Measurements from ENCODE around the gene BTBD1.
A peak's percentile ranks its signal among the peaks of the same experiment; 100 is the strongest.

BTBD1 gene

DNA sequence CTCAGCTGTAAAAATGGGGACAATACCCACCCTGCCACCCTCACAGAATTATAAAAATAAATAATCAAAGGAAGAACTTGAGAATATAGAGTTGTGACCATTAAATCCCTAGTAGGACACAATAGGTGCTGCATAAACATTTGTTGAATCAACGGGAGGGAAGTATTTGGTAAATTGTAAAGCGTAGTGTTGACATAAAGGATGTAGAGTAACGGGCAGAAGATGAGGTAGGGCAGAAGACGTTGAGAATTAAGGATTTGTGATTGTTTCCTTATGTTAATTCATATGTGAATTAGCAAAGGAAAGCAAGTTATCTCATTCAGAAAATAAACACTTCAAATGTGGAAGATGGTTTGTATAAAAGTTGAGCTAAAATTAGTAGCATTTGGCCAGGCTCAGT is 73.9 kb downstream of the BTBD1 start:
- DNase-seq (ENCODE audit: low read depth in 2 of 2), result no peak

DNA sequence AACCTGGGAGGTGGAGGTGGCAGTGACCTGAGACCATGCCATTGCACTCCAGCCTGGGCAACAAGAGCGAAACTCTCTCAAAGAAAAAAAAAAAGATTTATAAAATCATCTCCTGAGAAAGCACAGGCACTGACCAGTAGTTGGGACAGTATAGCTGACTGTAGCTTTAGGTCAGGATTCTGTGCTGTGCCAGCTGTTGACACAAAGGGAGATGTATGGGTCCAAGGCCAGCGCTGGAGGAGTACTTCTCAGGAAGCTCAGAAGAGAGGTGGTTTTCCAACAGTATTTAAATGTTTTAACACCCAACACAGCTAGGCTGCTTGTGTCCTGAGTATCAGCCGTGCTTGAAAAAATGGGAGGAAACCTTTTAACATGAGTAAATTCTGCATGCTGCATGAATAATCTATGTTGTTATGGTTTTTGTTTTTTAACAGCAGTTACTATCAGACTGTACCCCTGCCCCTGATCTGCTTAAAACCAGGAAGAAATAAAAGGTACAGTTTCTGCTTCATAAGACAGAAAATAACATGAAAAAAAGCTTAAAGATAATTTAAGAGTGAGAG is 74.5 kb downstream of the BTBD1 start:
- no peak for DNase-seq (ENCODE audit: low read depth in 2 of 2)

DNA sequence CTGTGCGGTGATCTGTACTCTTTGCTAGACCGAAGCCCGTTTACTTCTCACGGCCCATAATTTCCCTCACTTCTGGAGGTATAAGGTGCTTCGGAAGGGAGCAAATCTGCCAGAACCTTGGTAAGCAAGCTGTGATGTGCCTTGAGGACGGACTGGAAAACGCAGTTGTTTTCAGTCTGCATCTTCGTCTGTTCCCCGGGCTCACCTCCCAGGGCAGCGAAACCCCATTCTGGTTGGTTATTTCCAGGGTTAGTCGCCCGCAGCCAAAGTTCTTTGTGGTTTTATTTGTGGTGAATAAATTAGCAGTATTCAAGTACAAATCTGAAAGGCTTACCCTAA is 80.6 kb downstream of the BTBD1 start:
- DNase-seq (ENCODE audit: low read depth in 2 of 2), result no peak

DNA sequence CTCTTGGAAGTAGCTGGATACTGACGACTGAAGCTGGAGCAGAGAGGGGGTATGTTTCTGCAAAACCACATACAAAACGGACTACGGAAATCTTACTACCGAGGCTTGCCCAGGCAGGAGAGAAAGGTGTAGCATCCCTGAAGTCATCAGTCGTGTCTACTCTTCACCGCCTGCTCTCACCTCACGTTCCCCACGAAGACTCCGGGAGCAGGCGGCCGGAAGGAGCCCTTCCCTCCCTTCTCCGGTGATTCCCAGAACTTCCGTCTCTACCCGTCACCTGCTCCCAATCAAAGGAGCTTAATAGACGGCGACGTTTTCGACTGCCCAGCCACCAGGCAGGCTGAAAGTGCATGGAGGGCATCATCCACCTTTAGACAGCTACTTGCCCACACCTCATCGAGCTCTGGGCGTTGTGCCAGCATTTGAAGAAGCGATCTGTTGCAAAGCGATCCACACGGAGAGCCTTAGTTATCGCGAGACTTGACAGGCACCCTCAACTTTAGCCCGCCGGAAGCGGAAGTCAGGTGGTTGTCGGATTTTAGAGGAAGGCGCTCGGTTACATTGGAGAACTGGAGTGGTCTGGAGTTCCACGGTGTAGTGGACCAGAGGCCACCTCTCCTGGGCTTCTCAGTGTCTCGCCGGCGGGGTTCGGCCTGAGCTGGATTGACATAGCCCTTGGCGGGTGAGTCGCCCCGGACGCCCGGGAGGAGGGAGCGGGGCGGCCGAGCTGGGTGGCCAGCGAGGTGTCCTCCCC is 81.2 kb downstream of the BTBD1 start, which contains the start of gene RAMAC:
Gene RAMAC, plus strand, starts transcription at position 523 of the 754 bp plus-strand sequence. CDS start 2,809 bp downstream, outside the sequence.
- peak; percentile 69 to 81 for DNase-seq (ENCODE audit: low read depth in 2 of 2)

DNA sequence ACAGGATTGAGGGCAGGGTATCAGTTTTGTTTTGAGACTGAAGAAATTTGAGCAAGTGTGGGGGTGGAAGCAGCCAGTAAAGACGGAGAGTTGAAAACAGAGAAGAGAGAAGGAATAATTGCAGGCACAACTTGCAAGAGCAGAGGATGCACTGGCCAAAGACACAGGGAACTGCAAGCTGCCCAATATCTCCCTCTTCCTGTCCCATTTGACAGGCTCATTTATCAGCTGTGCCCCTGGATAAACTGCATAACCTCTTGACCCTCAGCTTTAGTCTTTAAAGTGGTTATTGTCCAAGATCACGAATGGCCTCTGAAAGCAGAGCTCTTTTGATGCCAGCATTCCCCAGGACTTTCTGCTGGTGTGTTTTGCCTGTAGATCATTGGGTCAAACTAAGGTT is 86.1 kb downstream of the BTBD1 start:
- no peak for DNase-seq (ENCODE audit: low read depth in 2 of 2)

DNA sequence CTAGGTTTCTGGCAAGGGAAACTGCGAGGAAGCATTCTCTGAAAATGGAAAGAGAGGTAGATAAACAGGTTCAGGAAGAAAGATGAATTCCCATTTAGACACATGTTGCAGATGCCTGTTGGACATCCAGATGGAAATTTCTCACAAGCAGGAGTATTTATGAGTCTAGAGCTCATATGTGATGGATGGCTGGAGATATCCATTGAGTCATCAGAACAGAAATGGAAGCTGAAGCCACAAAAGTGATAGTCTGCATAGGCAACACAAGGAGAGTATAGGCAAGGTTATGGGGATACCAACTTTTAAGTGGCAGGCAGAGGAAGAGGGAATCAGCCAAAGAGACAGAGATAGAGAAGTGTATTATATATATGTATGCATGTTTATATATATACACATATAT is 87.3 kb downstream of the BTBD1 start:
- no peak for DNase-seq (ENCODE audit: low read depth in 2 of 2)

DNA sequence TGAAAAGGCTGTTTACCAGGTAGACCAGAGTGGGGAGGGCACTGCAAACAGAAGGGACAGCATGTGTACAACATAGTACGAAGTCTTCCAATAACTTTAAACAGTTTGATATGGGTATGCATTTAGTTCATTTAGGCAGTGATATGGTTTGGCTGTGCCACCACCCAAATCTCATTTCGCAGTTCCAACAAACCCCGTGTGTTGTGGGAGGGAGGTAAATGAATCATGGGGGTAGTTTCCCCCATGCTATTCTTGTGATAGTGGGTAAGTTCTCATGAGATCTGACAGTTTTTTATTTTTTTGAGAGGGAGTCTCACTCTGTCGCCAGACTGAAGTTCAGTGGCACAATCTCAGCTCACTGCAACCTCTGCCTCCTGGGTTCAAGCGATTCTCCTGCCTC is 88.6 kb downstream of the BTBD1 start:
- DNase-seq (ENCODE audit: low read depth in 2 of 2), result no peak

DNA sequence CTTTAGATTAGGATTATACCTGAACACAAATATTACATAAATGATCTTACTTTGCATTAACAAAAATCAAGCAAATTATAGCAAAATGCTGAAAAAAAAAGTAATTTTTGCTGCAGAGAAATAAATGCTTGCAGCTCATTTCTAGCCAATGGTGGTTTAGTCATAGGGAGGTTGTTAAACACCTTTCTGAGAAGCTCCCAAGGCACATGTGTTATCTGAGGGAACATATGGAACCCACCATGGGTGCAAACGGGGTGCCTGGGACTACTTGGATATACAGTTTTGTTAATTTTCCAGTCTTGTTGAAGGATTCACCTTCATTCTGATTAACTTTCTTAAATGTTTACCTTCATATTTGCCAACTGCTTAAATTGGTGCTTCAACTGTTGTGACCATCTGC is 90.0 kb downstream of the BTBD1 start:
- no peak for DNase-seq (ENCODE audit: low read depth in 2 of 2)

DNA sequence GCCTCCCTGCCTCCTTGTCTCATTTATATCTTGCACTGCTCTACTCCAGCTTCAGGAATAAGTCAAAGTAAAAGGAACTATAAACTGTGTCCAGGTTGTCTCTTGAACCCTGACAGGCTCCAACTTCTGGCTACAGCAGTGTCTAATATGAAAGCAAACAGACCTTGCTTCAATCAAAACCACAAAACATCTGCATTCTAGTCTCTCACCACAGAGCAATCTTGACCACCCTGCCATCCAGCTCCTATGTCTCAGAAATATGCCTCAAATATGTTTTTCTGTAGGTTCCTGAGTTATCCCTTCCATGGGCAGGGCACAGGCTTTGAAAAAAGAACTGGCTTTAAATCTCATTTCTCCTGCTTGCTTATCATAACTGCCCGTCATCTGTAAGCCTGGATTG is 94.1 kb downstream of the BTBD1 start:
- DNase-seq (ENCODE audit: low read depth in 2 of 2), result no peak

DNA sequence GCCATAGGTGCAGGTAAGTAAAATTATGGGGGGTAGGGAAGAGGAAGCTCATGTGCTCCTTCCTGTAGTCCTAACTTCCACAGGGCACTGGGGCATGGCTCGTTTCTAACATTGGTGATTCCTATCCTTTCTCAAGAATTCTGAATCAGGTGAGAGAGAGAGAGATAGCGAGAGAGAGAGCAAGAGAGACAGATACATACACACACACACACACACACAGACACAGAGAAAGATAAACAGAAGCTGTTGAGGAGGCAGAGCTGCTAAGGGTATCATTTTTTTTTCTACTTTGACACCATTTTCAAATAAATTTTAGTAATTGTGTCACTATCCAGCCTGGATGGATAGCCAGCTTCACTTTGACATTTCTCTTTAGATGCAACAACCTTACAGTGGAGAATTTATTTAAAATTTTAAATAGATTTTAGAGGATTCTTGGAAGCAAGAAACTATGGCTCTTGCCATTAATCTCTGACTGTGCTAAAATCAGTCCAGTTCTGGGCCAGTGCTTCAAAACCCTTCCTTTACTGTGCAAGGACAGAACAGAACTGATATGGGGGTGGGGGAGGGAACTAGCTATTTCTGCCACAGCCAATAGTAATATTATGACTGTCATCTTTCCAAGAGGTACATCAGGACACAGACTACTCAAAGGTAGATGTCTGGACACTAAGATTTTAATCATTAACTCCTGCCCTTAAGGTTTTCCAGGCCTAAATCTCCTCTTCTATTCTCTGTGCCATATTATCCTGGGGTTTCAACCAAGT is 95.7 kb downstream of the BTBD1 start:
- DNase-seq (ENCODE audit: low read depth in 2 of 2), result no peak

DNA sequence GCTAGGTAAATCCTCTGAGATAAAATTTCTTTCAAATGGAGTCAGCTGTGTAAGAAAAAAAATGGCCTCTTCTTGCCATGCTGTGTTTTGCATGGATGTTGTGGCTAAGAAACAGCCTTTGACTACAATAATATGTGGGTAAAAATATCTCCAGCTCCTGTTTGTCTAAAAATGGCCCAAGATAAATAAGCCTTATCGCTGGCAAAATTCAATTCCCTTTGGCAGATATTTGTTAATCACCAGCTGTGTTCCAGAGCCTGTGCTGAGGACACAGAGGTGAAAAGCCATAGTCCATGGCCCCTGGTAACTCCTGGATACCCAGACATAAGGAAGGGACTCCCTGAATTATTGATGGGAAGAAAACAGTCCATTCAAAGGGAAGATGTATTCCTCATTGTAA is 96.4 kb downstream of the BTBD1 start:
- no peak for DNase-seq (ENCODE audit: low read depth in 2 of 2)

DNA sequence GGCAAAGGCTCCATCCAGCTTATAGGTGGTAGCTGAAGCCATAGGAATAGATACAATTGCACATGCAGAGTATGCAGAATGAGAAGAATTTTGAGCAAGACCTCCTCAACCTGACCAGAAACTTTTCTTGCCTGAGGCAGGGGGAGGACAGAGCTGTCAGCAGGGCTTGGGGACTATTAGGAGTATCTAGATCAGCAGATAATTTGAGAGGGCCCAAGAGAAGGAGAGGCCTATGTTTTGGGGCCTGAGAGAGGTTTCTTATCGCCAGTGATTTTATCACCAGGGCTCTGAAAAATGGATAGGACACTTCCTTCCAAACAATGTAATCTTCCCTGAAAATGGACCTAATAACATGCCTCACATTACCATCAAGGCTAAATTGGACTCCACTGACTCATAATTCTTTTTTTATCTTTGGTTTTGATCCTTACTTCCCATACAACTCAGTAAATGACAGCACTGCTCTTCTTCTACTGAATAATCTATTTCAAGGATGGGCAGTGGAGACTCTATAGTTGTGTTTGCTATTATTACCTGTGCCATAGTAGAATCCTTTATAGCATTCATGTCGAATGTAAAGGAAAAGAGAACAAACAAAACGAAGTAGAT is 96.9 kb downstream of the BTBD1 start:
- DNase-seq (ENCODE audit: low read depth in 2 of 2), result no peak

DNA sequence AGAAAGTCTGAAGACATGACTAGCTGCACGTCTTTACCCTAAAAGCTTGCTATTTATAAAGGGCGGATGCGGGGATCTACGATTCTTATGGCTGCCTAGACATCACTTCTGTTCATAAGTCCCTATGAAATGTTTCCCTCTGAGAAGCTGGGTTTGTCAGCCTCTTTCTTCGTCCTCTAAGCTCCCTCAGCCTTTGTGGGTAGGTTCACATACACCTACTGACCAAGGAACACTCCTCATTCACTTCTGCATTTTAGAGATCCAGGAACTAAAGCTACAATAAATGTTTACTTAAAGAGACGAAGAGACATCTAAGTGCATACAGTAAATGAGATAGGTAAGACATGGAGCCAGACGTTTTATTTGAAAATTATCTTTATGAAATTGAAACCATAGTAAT is 97.7 kb downstream of the BTBD1 start:
- DNase-seq (ENCODE audit: low read depth in 2 of 2), result no peak

DNA sequence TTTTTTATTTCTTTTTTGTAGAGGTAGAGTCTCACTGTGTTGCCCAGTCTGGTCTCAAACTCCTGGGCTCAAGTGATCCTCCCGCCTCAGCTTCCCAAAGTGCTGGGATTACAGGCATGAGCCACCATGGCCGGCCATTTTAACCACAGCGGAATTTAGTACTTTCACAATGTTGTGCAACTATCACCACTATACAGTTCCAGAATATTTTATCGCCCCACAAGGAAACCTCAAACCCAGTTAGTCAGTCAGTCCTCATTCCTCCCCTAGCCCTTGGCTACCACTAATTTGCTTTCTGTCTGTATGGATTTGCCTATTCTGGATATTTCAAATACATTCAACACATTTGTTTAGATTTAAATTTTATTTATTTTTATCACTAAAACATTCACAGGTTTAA is 99.0 kb downstream of the BTBD1 start:
- DNase-seq (ENCODE audit: low read depth in 2 of 2), result no peak

DNA sequence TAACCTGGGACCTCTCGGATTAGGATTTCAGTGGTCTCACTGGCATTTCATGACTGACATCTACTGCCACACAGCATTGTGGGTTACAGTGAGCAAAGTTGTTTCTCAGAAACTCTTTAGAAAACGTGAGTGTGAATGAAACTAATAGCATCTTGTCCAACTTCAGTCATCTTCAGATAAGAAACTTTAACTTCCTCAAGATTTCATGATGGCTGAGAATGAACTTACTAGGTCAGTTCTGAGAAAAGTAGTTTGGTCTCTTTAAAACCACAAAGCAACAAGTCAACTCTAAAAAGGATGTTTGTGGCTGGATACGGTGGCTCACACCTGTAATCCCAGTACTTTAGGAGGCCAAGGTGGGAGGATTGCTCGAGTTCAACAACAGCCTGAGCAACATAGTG is 100.4 kb downstream of the BTBD1 start:
- DNase-seq (ENCODE audit: low read depth in 2 of 2), result no peak
